Hepatic stellate cell (primary cell): ENCODE data around the gene INPP5J.
"Not testable (repeated sequence)": the region's sequence is repeated elsewhere in the genome, so short reads cannot be mapped to it uniquely, and the experiment has no call there.

ENCODE experiments used
- DNase-seq: peaks from one replicate; pipeline ENCODE4 v3.0.0; 2011; ENCODE audit warnings: low spot score

INPP5J gene

DNA sequence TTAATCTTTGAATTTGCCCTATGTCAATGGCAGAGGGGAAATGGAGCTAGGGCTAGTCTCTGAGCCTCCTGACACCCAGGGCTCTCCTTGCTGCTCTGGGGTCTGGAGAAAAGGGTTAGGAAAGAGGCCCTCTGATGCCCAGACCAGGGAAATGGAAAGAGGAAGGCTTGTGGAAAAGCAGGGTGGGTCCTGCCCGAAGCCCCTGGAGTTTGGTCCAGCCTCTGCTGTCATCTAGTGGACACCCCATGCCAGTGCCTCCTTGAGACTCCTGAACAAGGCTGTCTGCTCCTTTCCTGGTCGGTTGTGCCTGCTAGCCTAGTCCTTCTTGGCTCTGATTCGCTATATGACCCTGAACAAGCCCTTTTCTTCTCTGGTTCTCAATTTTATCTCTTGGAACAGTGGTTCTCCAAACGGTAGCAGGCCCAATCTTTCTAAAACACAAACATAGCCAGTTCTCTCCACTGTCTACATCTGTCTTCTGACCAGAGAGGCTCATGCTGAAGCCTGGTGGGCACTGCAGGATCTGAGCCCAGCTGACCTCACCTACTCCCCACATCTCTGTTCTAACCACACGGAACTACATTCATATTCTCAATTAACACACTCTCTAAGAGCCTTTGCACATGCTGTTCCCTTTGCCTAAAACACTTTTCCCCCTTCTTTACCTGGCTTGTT, 26.3 kb downstream of the INPP5J start:
- DNase-seq: peak; percentile 88

DNA sequence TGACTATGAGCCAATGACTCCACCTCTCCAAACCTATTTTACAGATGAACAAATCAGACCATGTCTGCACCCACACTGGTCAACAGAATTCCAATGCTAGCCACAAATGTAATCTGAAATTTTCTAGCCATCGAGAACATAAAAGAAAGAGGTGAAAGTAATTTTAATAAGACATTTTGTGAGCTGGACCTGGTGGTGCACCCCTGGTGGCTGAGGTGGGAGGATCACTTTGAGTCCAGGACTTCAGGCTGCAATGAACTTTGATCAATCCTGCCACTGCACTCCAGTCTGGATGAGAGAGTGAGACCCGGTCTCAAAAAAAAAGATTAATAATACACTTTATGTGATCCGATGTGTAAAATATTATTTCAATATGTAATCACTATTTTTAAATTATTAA, 27.8 kb downstream of the INPP5J start:
- peak; percentile 19 for DNase-seq

DNA sequence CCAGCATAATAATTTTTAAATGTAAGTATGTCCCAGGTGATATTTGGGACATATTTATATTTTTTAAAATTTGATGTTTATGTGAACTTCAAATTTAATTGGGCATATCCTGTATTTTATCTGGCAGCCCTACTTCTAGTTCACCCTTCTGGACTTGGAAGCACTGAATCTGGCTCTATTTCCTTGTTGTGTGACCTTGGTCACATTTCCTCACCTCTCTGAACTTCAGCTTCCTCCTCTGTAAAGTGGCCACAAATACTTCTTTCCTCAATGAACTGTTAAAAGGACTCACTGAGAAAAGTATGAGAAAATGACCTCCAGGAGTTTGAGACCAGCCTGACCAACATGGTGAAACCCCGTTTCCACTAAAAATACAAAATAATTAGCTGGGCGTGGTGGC, 29.1 kb downstream of the INPP5J start:
- DNase-seq: no peak

DNA sequence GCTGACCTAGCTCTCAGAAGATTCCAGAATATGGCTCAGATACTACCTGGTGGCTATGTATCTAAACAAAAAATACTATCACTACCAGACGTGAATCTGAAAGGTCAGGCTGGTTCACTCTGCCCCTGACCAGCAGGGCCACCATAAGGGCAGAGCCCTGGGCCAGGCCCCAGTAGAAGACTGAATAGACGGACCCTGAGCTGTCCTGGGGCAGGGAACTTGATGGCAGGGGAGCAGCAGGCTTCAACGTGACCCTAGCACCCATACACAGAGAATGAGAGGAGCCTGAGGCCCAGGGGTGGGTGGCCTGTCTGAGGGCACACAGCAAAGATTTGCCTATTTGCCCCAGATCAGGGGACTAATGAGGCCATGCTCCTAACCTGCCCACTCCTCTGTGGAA, 30.6 kb downstream of the INPP5J start:
- DNase-seq: no peak

DNA sequence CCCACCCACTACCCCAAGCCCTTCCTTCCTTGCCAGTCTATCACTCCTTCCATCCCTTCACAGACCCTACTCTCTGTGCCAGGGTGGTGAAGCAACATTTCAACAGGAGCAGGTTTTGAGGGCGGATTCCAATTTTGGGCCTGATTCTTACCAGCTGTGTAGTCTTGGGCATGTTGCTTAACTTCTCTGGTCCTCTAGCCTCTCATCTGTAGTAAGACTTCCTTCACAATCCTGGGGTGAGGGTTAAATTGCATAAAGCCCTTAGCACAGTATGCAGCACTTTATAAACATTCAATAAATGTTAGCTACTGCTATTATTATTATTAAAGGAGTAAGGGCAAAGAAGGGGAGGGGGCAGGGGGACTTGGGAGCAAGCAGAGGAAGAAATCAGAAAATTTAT, 32.2 kb downstream of the INPP5J start:
- DNase-seq: no peak

DNA sequence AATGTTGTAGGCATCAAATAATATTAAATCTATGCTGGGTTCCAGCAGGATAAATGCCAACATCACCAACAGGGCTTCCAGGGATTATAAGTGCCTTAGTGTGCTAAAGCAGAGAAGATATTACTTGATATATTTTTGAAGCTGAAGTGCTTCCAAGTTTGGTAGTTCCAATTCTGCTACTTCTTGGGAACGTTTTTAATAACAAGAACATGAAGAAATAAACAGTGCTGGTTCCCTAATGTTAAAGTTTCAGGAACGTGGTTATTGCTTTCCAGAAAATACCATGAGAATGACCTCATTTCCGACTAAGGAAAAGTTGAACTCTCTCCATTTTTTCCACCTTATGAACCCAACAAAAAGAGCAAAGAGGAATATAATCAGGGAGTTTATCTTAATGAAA, 32.7 kb downstream of the INPP5J start:
- peak; percentile 40 for DNase-seq

DNA sequence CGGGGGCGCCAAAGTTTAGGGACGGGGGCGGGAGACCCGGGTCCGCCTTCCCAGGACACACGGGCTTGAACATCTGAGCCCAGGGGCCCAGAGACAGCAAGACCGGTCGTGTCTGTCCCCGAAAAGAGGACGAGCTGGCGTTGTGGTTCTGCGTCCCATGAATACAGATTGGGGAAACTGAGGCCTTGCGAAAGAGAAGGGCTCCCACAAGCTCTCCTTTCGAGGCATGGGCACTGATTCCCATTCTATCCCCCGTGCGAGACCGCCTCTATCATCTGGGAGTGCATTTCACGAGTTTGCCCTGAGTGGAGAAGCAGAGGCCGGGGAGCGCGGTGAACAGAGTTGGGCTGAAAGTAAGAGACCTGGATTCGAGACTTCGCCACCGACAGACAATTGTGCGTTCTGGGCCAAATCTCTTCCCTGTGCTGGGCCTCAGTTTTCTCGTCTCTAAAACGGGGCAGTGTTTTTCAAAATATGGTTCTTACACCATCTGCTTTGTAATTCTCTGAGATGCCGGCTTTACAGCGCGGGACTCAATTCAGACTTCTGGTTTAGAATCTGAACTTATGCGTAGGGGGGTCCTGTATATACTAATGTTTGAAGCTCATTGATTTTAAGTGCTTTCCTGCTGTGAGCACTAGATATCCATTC, 37.7 kb downstream of the INPP5J start:
- DNase-seq: no peak

DNA sequence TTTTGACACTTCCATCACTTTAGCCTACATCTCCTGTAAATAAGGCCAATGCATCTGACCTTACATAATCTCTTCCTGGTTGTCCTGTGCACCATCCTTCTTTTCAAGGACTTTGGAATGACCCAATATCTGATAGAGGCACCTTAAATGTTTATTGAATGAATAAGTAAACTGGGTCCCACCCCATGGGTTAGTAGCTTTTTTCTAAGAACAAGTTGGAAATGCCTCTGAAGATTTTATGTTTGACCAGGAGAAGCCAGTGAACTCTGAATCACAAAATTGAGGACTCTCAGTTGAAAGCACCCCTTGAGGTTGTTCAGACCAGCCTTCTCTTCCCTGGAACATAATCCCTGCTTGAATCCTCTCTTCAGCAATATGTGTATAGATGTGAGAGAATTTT, 38.6 kb downstream of the INPP5J start:
- no peak for DNase-seq

DNA sequence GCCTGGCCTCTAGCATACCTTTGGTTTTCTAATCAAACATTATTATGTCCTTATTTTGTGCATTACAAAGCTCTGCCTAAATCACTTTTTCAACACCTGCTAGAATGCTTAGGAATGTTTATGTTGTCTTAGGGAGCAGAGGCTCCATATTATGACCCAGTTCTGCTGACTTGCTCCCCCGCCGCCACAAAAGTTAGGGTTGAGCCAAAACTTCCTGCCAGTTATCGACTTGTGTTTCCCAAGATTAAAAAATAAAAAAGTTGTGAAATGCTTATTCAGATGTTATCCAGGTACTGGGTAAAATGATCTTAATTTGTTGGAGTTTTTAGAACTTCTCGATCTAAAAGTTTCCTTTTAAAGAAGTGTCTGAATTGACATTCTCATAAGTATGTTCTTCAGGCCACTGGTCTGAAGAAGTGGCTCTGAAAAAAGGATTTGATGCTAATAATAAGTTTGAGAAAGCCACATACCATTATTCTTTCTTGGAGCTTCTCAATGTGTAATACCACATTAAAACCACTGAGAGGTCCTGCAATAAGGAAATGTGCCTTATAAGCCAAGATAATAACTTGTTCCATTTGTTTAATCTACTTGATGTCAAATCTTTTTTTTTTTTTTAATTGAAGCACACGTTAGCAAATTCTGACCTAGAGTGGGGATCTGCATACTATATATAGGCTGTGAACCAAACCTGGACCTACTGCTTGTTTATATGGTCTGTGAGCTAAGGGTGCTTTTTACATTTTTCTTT, 39.4 kb downstream of the INPP5J start:
- no peak for DNase-seq

DNA sequence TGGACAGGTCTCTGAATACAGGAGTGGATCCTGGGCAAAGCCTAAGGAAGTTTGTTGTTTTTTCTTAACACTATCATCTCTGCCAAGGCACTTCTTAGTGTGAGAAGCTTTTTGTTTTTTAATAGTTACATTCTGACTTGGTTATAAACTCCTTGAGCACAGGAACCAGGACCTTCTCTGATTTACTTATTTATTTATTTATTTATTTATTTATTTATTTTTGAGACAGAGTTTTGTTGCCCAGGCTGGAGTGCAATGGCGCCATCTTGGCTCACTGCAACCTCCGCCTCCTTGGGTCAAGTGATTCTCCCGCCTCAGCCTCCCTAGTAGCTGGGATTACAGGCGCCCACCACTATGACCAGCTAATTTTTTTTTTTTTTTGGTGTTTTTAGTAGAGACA, 48.2 kb downstream of the INPP5J start:
- DNase-seq: no peak

DNA sequence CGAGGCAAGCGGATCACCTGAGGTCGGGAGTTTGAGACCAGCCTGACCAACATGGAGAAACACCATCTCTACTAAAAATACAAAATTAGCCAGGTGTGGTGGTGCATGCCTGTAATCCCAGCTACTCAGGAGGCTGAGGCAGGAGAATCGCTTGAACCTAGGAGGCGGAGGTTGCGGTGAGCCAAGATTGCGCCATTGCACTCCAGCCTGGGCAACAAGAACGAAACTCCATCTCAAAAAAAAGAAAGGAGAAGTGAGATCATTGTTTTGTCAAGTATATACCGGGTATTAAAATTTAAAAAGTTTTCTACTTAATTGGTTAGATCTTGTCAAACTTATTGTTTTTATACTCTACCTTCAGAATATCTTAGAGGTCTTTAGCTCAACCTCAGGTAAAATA, 49.0 kb downstream of the INPP5J start:
- DNase-seq: not testable (repeated sequence)

DNA sequence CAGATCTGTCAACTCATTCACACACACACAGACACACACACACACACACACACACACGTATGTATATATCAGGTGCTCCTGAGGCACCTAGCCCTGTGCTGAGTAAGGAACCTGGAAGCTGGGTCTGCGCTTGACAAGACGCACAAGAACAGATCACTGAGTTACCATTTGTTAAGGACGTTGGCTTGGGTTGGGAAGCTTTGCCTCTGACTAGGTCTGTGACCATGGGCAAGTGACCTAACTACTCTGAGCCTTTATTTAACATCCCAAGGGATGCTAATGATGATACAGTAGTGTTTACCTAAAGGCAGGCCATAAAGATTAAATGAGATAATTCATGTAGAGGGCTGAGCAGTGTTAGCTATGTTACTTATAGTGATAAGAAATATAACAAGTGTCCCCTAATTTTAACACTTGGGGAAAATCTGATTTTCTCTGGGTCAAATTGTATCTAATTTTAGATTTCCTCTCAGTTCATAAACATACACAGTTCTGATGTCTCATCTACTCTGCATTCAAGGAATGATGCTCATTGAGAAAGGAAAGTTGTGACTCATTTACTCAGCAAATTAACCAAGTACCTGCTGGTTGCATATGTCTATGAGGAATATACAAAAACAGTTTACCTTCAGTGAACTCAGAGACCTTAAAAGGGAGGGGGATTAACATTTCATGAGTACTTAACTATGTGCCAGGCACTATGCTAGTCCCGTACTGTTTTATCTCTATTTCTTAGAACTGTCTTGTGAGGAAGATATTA, 50.8 kb downstream of the INPP5J start:
- DNase-seq: peak; percentile 83

DNA sequence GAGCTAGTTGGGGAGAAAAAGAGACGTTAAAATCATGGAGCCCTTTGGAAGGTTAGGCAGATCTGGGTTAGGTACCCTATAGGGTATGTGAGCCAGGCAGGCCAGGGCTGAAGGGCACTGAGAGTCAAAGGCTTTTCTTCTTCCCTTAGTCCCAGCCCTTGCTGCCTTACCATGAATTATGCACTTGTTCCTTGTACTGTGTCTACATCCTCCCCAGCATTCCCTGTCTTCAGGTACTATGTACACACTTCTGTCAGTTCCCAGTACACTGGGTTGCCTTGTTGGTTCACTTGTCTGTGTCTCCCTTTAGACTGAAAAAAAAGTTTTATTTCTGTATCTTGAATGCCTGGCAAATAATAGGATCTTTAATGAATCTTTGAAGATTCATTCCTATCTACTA, 54.2 kb downstream of the INPP5J start:
- DNase-seq: no peak

DNA sequence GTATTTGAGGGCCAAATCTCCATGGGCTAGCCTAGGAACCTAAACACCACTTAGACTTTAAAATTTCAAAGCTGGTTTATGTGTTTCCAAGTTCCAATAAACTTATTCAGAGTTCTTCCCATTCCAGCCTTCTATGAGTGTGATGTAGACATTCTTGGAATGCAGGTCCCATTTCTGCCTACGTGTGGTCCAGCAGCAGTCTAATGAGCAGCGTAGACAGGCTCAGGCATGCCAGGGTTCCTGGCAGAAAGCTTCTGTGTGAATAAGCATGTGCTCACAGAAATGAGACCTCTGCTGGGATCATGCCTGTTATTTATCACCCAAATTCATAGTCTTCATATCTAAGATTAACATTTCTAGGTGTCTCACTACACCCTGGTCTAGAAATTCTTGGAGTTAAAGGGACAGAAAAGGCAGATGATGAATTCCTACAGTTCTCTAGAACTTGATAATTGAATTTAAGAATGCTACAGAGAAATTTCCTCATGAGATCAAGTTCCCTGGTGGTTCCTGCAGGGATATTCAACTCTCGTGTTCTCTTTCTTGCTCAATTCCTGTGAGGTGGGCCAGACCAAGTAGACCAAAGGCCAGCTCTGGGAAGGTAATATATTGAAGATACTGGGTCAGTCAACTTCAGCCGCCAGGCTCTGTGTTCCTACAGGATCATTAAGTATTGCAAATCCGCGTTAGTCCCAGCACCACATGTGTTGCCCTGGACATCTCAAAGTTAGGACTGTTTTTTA, 54.8 kb downstream of the INPP5J start:
- peak; percentile 75 for DNase-seq

DNA sequence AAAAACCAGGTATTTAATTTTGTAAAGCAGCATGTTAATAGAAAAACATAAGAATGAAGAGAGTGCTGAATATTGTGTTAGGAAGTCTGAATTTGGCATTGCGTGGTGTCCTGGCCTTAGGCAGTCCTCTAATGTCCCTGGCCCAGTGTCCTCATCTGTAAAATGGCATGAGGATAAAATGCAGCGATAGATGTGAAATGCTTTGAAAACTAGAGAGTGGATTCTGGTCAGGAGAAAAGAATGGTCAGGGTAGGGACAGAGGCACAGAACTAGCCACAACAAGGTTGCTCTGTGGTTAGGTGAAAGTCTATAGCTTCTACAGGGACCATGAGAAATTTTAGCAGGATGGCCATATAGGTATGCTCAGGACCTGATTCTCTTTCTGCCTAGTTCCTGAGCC, 56.1 kb downstream of the INPP5J start:
- DNase-seq: no peak

DNA sequence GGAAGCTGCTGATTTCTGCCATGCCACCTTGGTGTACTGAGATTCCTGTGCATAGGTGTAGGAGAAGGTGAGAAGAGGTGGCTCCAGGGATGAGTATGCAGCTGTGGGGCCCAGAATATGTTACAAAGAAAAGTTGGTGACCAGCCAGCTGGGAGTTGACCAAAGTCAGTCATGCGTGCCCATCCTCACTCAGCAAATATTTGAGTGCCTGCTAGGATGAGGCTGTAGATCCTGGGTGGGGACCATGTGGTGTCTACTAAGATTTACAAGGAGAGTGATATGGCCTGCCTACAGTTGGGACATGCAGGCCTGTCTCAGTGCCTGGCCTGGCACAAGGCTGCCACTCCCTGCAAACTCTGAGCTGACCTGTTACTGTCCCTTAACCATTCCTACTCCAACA, 56.6 kb downstream of the INPP5J start:
- peak; percentile 22 for DNase-seq

DNA sequence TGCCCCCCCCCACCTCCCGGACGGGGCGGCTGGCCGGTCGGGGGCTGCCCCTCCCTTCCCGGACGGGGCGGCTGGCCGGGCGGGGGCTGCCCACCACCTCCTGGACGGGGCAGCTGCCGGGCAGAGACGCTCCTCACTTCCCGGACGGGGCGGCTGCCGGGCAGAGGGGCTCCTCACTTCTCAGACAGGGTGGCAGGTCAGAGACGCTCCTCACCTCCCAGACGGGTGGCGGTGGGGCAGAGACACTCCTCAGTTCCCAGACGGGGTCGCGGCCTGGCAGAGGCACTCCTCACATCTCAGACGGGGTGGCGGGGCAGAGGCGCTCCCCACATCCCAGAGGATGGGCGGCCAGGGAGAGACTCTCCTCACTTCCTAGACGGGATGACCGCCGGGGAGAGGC, 61.2 kb downstream of the INPP5J start:
- DNase-seq: no peak
